Thyroid gland (tissue), 4 donors: ENCODE data around the gene MDK. TPM values are rescaled to one million over a fixed set of nuclear protein-coding genes. Genes with fewer than 3 reads are reported as not detected.

Source experiments
- DNase-seq, 2 donors: peaks; one replicate each; pipeline ENCODE4 v3.0.0-alpha.2; 2019
- H3K27ac ChIP-seq, 3 donors: fragments of 200-600 bp; sonication (generic); 1 replicate in 2 of 3; 2 replicates in 1 of 3; pipeline ENCODE4 v1.5.1; 2016 to 2019; ENCODE audit warnings: mild to moderate bottlenecking in 1 of 3, moderate library complexity in 1 of 3
- H3K27me3 ChIP-seq: fragments of 200-600 bp; sonication (generic); one replicate; pipeline ENCODE4 v1.5.1; 2019
- H3K36me3 ChIP-seq, 2 donors: fragments of 200-600 bp; sonication (generic); one replicate each; pipeline ENCODE4 v1.5.1; 2016 to 2019
- H3K4me1 ChIP-seq, 2 donors: fragments of 200-600 bp; sonication (generic); one replicate each; pipeline ENCODE4 v1.5.1; 2017 to 2019
- H3K4me3 ChIP-seq, 3 donors: fragments of 200-600 bp; sonication (generic); replicated peaks in 1 of 3; 1 replicate in 2 of 3; 2 replicates in 1 of 3; pipeline ENCODE4 v1.5.1; 2016; ENCODE audit warnings: mild to moderate bottlenecking in 1 of 3
- H3K9me3 ChIP-seq: fragments of 200-600 bp; sonication (generic); one replicate; pipeline ENCODE4 v1.5.1; 2017
- CTCF ChIP-seq, 6 experiments: fragments of 200-600 bp in 3 of 6; fragments of 450-650 bp in 3 of 6; sonication (generic) in 3 of 6; IDR thresholded peaks; one replicate each; pipeline ENCODE4 v1.5.1; 2016 to 2019; ENCODE audit warnings: antibody characterized with exemption in 6 of 6, mild to moderate bottlenecking in 2 of 6, inconsistent platforms in 1 of 6, moderate library complexity in 1 of 6
- POLR2A ChIP-seq, 2 donors: fragments of 450-650 bp; IDR thresholded peaks; one replicate each; pipeline ENCODE4 v1.6.1; 2017; ENCODE audit warnings: antibody characterized with exemption in 2 of 2, mild to moderate bottlenecking in 2 of 2, moderate library complexity in 1 of 2
- WGBS, 2 donors: methylation state at CpG; one replicate each; pipeline ENCODE4 v1.1.5; 2017; 5-methylcytosine and 5-hydroxymethylcytosine counted together
- intact Hi-C: fragments of 100-400 bp; cut with DNase I; formaldehyde crosslinking; loops from one replicate; pipeline ENCODE4 v1.15.1; 2023
- total RNA-seq, 4 donors: library from RNA; depleted of rRNA; stranded (reverse); fragments of >200 nt; gene quantifications; one replicate each; pipeline ENCODE4 v1.2.3, GENCODE V29; 2016

MDK gene
- total RNA-seq, 4 donors from 2014 or later: 3.3 to 24.3 (median 16.7) TPM

DNA sequence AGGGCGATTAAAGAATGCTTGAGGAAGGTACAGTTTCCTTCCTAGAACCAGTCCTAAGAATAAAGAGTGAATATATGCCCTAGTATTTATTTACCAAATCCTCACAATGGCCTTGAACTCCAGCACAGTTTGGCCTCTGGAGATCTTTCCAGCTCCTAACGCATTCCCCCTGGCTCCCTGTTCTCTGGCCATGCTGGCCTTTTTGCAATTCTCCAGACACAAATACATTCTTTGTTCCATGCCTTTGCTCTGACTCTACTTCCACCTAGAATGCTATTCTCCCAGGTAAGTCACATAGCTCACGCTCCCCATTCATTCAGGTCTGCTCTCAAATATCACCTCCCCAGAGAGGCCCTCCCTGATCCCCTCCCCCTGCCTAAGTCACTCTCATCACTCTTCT is 37.9 kb upstream of the MDK start:
- H3K9me3 ChIP-seq: no peaks in the 10 kb centered on the region
- no peak for TF ChIP-seq CTCF (IDR thresholded peaks at IDR 0.05)
- TF ChIP-seq POLR2A (IDR thresholded peaks at IDR 0.05): no peak
- H3K27ac ChIP-seq: no peak overlapping the region
- no peak overlapping the region for H3K4me3 ChIP-seq
- no peaks in the 10 kb centered on the region for H3K27me3 ChIP-seq
- DNase-seq: no peak
- intact Hi-C loops: no loop called here
- 82 to 85% methylated on average over 3 of the region's 3 CpGs for WGBS, 2 donors
- H3K4me1 ChIP-seq: peaks cover 5 to 6% of the 10 kb centered on the region in 2 donors
- H3K36me3 ChIP-seq: no peaks in the 10 kb centered on the region

GRCh38 chr11:46345131-46345597 is 36.3 kb upstream of the MDK start:
- DNase-seq: peak in 1 of 2 donors; percentile 25
- intact Hi-C loops: no loop called here
- 50 to 76% methylated on average over 8 to 20 of the region's 20 CpGs for WGBS, 2 donors
- no peaks in the 10 kb centered on the region for H3K27me3 ChIP-seq
- peaks cover 6 to 13% of the 10 kb centered on the region in 2 donors for H3K4me1 ChIP-seq
- TF ChIP-seq CTCF (IDR thresholded peaks at IDR 0.05) (no peak), POLR2A (IDR thresholded peaks at IDR 0.05) (no peak)
- H3K4me3 ChIP-seq: peak overlapping the region in 1 of 3 donors; percentile 9
- H3K36me3 ChIP-seq: no peaks in the 10 kb centered on the region
- H3K9me3 ChIP-seq: no peaks in the 10 kb centered on the region
- peak overlapping the region in 2 of 3 donors; percentile 49 to 54 for H3K27ac ChIP-seq

DNA sequence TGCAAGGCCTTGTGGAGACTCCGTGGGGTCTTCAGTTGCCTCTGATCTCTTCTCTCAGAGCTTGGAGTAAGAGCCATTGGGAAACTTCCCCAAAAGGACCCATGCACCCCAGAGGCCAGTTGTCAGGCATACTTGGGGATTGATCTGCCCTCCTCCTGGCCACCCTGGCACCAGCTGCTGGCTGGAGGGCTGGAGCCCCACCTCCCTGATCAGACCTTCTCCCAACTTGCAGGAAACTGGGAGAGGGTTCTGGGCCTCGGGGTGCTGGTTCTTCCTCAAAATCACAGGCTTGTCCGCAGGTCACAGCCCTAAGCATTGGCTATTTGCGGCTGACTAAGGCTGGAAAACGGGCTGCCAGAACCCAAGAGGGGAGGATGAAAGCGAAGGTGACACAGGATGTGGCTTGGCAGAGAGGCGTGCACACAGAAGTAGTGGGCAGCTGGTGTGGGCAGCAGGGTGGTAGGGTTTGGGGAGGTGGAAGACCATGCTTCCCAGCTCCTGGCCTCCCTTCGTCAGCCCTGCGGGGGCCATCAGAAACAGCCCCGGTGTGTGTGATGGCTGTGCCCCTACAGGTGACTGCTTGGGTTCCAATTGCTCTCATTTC is 35.5 kb upstream of the MDK start:
- Histone ChIP-seq H3K27me3 (no peaks in the 10 kb centered on the region), H3K4me1 (peaks cover 6 to 13% of the 10 kb centered on the region in 2 donors), H3K9me3 (no peaks in the 10 kb centered on the region), H3K27ac (peak overlapping the region in 2 of 3 donors; percentile 49 to 54), H3K36me3 (no peaks in the 10 kb centered on the region), H3K4me3 (no peak overlapping the region)
- intact Hi-C loops: no loop called here
- 62 to 82% methylated on average over 8 to 10 of the region's 10 CpGs for WGBS, 2 donors
- TF ChIP-seq POLR2A (IDR thresholded peaks at IDR 0.05) (no peak), CTCF (IDR thresholded peaks at IDR 0.05) (no peak)
- DNase-seq: no peak

- Histone ChIP-seq H3K27me3 (no peaks in the 10 kb centered on the region), H3K36me3 (no peaks in the 10 kb centered on the region), H3K27ac (peak within 1 kb of the TSS in 1 of 3 donors; percentile 41), H3K4me3 (peak within 1 kb of the TSS; percentile 66 to 86 (median 81)), H3K4me1 (peaks cover 6 to 17% of the 10 kb centered on the region in 2 donors), H3K9me3 (no peaks in the 10 kb centered on the region)
- intact Hi-C loops: no loop called here
- 9 to 25% methylated on average over 38 to 58 of the region's 80 CpGs for WGBS, 2 donors
- TF ChIP-seq POLR2A (IDR thresholded peaks at IDR 0.05) (peak in 1 of 2 donors; percentile 65), CTCF (IDR thresholded peaks at IDR 0.05) (peak in 5 of 6 experiments; percentile 34 to 100 (median 99))
- DNase-seq: peak; percentile 84 to 87
These were observed 34.4 kb upstream of the MDK start, which contains the start of gene DGKZ for GRCh38 chr11:46346886-46347636. Gene DGKZ, plus strand, starts transcription at chr11:46347463. Its CDS starts 197 bp downstream, at chr11:46347660.
